ENCODE results near the gene STK32C. TPM values are rescaled to one million over a fixed set of nuclear protein-coding genes. Genes with fewer than 3 reads are reported as not detected.
"Not testable (repeated sequence)": the region's sequence is repeated elsewhere in the genome, so short reads cannot be mapped to it uniquely, and the experiment has no call there.

The STK32C gene
- total RNA-seq, 3 donors from 2014 or later = 5.6 to 12.8 (median 11.7) TPM

- H3K36me3 ChIP-seq = no peaks in the 10 kb centered on the region
- no peaks in the 10 kb centered on the region for H3K4me1 ChIP-seq
- DNase-seq (ENCODE audit: low spot score in 2 of 2) = no peak
- TF ChIP-seq, protein P1, sequence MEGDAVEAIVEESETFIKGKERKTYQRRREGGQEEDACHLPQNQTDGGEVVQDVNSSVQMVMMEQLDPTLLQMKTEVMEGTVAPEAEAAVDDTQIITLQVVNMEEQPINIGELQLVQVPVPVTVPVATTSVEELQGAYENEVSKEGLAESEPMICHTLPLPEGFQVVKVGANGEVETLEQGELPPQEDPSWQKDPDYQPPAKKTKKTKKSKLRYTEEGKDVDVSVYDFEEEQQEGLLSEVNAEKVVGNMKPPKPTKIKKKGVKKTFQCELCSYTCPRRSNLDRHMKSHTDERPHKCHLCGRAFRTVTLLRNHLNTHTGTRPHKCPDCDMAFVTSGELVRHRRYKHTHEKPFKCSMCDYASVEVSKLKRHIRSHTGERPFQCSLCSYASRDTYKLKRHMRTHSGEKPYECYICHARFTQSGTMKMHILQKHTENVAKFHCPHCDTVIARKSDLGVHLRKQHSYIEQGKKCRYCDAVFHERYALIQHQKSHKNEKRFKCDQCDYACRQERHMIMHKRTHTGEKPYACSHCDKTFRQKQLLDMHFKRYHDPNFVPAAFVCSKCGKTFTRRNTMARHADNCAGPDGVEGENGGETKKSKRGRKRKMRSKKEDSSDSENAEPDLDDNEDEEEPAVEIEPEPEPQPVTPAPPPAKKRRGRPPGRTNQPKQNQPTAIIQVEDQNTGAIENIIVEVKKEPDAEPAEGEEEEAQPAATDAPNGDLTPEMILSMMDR (IDR thresholded peaks at IDR 0.05) = no peak
- TF ChIP-seq POLR2A (IDR thresholded peaks at IDR 0.05) (no peak), POLR2AphosphoS5 (IDR thresholded peaks at IDR 0.05) (no peak)
- H3K27ac ChIP-seq = no peak overlapping the region
- no peaks in the 10 kb centered on the region for H3K27me3 ChIP-seq
- H3K4me3 ChIP-seq = no peak overlapping the region
- intact Hi-C loops (cut with DNase I; ENCODE audit: low total_unique reads) = no loop called here
- H3K9me3 ChIP-seq = no peaks in the 10 kb centered on the region
Observed at GRCh38 chr10:132321726-132322125, 14.0 kb upstream of the STK32C start.

DNA sequence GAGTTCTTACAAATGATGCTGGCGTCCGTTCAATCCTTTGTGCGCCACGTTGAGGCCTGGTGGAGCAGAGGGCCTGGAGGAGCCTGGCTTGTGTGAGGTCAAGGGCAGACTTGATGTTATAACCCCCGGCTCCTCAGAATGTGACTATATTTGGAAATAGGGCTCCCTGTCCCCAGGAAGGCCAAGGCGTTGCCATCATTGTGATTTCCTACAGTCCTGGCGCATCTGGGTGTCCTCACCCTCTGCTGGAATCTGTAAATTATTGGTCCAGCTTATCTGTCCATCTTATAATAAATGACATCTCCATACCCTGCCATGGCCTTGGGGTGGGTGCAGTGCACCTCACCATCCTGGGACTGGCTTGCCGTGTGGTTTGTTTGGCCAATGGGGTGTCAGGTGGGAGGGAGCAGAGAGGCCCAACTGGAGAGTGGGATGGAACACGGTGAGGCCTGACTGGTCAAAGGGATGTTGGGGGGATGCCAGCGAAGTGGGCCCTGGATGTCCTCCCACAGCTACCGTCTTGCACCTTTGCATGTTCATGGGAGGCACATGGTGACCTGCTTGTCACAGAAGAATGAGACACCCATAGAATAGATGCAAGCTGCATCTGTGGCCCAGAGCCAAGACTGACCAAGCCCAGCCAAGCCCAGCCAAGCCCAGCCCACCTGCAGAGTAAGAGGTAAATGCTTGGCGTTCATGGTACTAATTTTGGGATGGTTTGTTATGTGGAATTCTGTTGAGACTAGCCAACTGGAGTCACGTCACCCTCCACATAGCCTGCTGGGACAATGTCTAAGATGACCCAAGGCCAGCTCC, 13.1 kb upstream of the STK32C start:
- no peaks in the 10 kb centered on the region for H3K4me1 ChIP-seq
- no peak overlapping the region for H3K4me3 ChIP-seq
- intact Hi-C loops (cut with DNase I; ENCODE audit: low total_unique reads) = no loop called here
- DNase-seq (ENCODE audit: low spot score in 2 of 2) = no peak
- H3K9me3 ChIP-seq = no peaks in the 10 kb centered on the region
- TF ChIP-seq POLR2AphosphoS5 (IDR thresholded peaks at IDR 0.05) = no peak
- TF ChIP-seq, protein P1 (IDR thresholded peaks at IDR 0.05) = no peak
- no peak overlapping the region for H3K27ac ChIP-seq
- H3K36me3 ChIP-seq = no peaks in the 10 kb centered on the region
- no peaks in the 10 kb centered on the region for H3K27me3 ChIP-seq

DNA sequence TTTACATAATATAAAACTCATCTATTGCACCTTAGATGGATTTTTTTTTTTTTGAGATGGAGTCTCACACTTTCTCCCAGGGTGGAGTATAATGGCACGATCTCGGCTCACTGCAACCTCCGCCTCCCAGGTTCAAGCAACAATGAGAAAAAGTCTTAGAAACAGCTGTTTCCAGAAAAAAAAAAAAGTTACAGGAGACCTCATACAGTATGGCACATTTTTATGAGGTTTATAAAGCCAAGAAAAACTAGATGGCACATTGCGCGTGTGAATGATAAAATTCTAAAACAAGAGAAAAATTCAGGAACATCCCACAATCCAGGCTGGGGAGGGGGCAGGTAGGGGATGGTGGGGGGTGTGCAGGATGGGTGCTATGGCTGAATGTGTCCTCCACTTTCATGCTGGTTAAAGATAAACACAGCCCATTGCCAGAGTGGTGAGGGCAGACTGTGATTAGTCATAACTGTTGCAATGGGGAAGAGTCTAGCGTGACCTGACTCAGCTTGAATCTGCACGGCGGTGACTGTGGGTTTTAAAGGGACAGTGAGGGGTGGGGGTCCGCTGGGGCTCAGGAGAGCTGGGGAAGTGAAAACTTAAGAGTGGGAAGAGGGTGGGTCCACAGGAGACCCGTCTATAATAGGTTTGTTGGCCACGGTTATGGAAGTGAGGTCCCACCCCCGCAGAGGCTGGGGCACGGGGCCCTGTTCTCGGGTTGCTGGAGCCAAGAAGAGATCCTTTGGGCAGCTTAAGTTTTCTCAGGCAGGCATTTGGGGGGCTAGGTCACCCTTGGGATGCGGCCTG, 12.3 kb upstream of the STK32C start:
- no peak for TF ChIP-seq POLR2A (IDR thresholded peaks at IDR 0.05)
- TF ChIP-seq POLR2AphosphoS5 (IDR thresholded peaks at IDR 0.05) = no peak
- TF ChIP-seq, protein P1 (IDR thresholded peaks at IDR 0.05) = no peak
- Histone ChIP-seq H3K27ac (no peak overlapping the region), H3K27me3 (no peaks in the 10 kb centered on the region), H3K9me3 (no peaks in the 10 kb centered on the region), H3K4me1 (no peaks in the 10 kb centered on the region), H3K4me3 (no peak overlapping the region), H3K36me3 (no peaks in the 10 kb centered on the region)
- peak in 1 of 2 donors; percentile 33 for DNase-seq (ENCODE audit: low spot score in 2 of 2)
- intact Hi-C loops (cut with DNase I; ENCODE audit: low total_unique reads) = no loop called here

GRCh38 chr10:132317477-132317876, 9.7 kb upstream of the STK32C start:
- H3K4me3 ChIP-seq; H3K27me3 ChIP-seq; H3K27ac ChIP-seq; intact Hi-C loops (cut with DNase I; ENCODE audit: low total_unique reads); H3K9me3 ChIP-seq; H3K36me3 ChIP-seq; H3K4me1 ChIP-seq: not testable (repeated sequence)
- peak in 1 of 2 donors; percentile 3 for DNase-seq (ENCODE audit: low spot score in 2 of 2)

GRCh38 chr10:132316133-132316532, 8.4 kb upstream of the STK32C start:
- no peak for DNase-seq (ENCODE audit: low spot score in 2 of 2)
- Histone ChIP-seq H3K36me3 (no peaks in the 10 kb centered on the region), H3K27ac (no peak overlapping the region), H3K9me3 (no peaks in the 10 kb centered on the region), H3K4me3 (no peak overlapping the region), H3K4me1 (no peaks in the 10 kb centered on the region), H3K27me3 (no peaks in the 10 kb centered on the region)
- intact Hi-C loops (cut with DNase I; ENCODE audit: low total_unique reads) = loop anchor here (1.0 kb wide), 1 partner anchor 16 kb away; no protein-coding TSS in a partner anchor
- no peak for TF ChIP-seq POLR2A (IDR thresholded peaks at IDR 0.05)
- TF ChIP-seq, protein P1 (IDR thresholded peaks at IDR 0.05) = no peak

GRCh38 chr10:132314881-132315280, 7.1 kb upstream of the STK32C start:
- intact Hi-C loops (cut with DNase I; ENCODE audit: low total_unique reads); H3K36me3 ChIP-seq; DNase-seq (ENCODE audit: low spot score in 2 of 2); H3K4me3 ChIP-seq; H3K9me3 ChIP-seq; H3K27me3 ChIP-seq; H3K27ac ChIP-seq; H3K4me1 ChIP-seq: not testable (repeated sequence)

All from breast epithelium (tissue), 4 donors.